ENCODE results near the gene TACC2.

DNA sequence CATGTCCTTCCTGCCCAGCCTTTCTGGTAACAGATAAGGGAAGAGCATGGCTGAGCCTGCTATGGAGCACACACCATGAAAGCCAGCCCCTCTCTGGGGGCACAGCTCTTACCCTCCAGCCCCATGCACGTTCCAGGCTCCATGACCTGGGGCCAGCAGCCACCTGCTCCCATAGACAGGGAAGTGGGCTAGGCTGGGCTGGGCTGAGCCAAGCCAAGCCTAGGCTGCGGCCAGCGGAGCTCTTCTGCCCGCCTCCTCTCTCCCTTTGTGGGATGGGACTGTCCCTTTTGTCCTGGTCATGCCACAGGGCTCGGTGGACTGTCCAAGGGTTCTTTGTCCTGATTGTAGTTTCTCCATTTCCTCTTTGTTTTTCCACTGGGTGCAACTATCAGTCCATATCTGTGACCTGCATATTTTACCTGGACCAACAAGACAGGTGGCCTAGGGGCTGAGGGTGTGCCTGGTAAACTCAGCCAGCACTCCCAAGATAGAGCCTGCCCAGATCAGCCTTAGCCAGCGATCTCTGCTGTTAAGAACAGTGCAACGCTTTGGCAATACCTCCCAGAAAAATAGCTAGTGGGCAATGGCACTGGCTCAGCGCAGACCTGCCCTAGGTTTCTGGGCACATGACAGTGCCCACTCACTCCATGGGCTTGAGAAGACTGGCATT, 184.9 kb downstream of the TACC2 start:
- TF ChIP-seq CTCF (IDR thresholded peaks at IDR 0.05) (no peak), POLR2A (IDR thresholded peaks at IDR 0.05) (no peak)

All from lower leg skin (tissue), 3 donors.